SK-N-SH (cell line): ENCODE data around the gene FGGY.

Experiments
- CTCF ChIP-seq: fragments of 200-600 bp; sonication (generic); IDR thresholded peaks from 2 replicates; pipeline ENCODE4 v1.6.1; 2017; ENCODE audit warnings: antibody characterized with exemption, mild to moderate bottlenecking, moderate library complexity
- EP300 ChIP-seq, 2 experiments: IDR thresholded peaks; 2 replicates each; pipeline versions ENCODE4 v1.4.0 to v1.6.1; 2012; ENCODE audit warnings: borderline replicate concordance in 1 of 2, low read depth in 1 of 2, low read length in 1 of 2
- GABPA ChIP-seq: IDR thresholded peaks from 2 replicates; pipeline ENCODE4 v1.4.0; 2012; ENCODE audit warnings: low read depth, mild to moderate bottlenecking
- IRF3 ChIP-seq: fragments of 150-350 bp; IDR thresholded peaks from 2 replicates; pipeline ENCODE4 v1.6.1; 2016; ENCODE audit warnings: mild to moderate bottlenecking, low read depth, low read length
- RCOR1 ChIP-seq: fragments of 150-350 bp; IDR thresholded peaks from 2 replicates; pipeline ENCODE4 v1.6.1; 2017; ENCODE audit warnings: antibody characterized with exemption, low read length
- SIN3A ChIP-seq: IDR thresholded peaks from 2 replicates; pipeline ENCODE4 v1.6.1; 2012; ENCODE audit warnings: low read depth, mild to moderate bottlenecking, low read length, moderate library complexity, borderline replicate concordance
- TCF12 ChIP-seq: IDR thresholded peaks from 2 replicates; pipeline ENCODE4 v1.4.0; 2012

- no peak for TF ChIP-seq CTCF
- TF ChIP-seq GABPA: no peak
- no peak for TF ChIP-seq IRF3
- no peak for TF ChIP-seq EP300 (IDR thresholded peaks at IDR 0.05; ENCODE audit: borderline replicate concordance in 1 of 2, low read depth in 1 of 2, low read length in 1 of 2)
- no peak for TF ChIP-seq RCOR1
- TF ChIP-seq TCF12: no peak
- no peak for TF ChIP-seq SIN3A
These were observed 451.2 kb downstream of the FGGY start for GRCh38 chr1:59748123-59748522.
